ENCODE measurements around the gene HHAT.

The HHAT gene

GRCh38 chr1:210483821-210484220 lies 155.1 kb downstream of the HHAT start:
- no peak overlapping the region for H3K27ac ChIP-seq
- no peak for TF ChIP-seq ZFX (IDR thresholded peaks at IDR 0.05)
- TF ChIP-seq CTCF (conservative IDR thresholded peaks at IDR 0.05): no peak

GRCh38 chr1:210487021-210487420 lies 158.3 kb downstream of the HHAT start:
- TF ChIP-seq ZFX (IDR thresholded peaks at IDR 0.05) (no peak), CTCF (conservative IDR thresholded peaks at IDR 0.05) (no peak)
- H3K27ac ChIP-seq: no peak overlapping the region

- no peak for TF ChIP-seq ZFX (IDR thresholded peaks at IDR 0.05)
- no peak overlapping the region for H3K27ac ChIP-seq
Observed at GRCh38 chr1:210489491-210489890, 160.8 kb downstream of the HHAT start.

GRCh38 chr1:210490781-210491180 lies 162.1 kb downstream of the HHAT start:
- TF ChIP-seq CTCF (conservative IDR thresholded peaks at IDR 0.05) (no peak), ZFX (IDR thresholded peaks at IDR 0.05) (no peak)
- no peak overlapping the region for H3K27ac ChIP-seq

GRCh38 chr1:210496063-210496462 lies 167.4 kb downstream of the HHAT start:
- no peak for TF ChIP-seq ZFX (IDR thresholded peaks at IDR 0.05)
- no peak for TF ChIP-seq CTCF (conservative IDR thresholded peaks at IDR 0.05)
- no peak overlapping the region for H3K27ac ChIP-seq

GRCh38 chr1:210499956-210500355 lies 171.3 kb downstream of the HHAT start:
- no peak for TF ChIP-seq ZFX (IDR thresholded peaks at IDR 0.05)
- no peak for TF ChIP-seq CTCF (conservative IDR thresholded peaks at IDR 0.05)
- H3K27ac ChIP-seq: no peak overlapping the region

- TF ChIP-seq ZFX (IDR thresholded peaks at IDR 0.05) (no peak), CTCF (conservative IDR thresholded peaks at IDR 0.05) (no peak)
- no peak overlapping the region for H3K27ac ChIP-seq
Observed at GRCh38 chr1:210500831-210501230, 172.1 kb downstream of the HHAT start.

GRCh38 chr1:210504286-210504685 lies 175.6 kb downstream of the HHAT start:
- TF ChIP-seq CTCF (conservative IDR thresholded peaks at IDR 0.05) (no peak), ZFX (IDR thresholded peaks at IDR 0.05) (no peak)
- no peak overlapping the region for H3K27ac ChIP-seq
